Prostate gland (tissue), 2 donors: ENCODE data around the gene ADSS2.

Experiments used
- POLR2A ChIP-seq: fragments of 450-650 bp; IDR thresholded peaks from one replicate; pipeline ENCODE4 v1.6.1; 2016; ENCODE audit warnings: antibody characterized with exemption, mild to moderate bottlenecking
- POLR2AphosphoS5 ChIP-seq: sonication (generic); formaldehyde crosslinking; IDR thresholded peaks from one replicate; pipeline ENCODE4 v1.6.1; 2017; ENCODE audit warnings: antibody characterized with exemption
- TF ChIP-seq, protein P1 (sequence below), 4 experiments: fragments of 200-600 bp in 2 of 4; fragments of 450-650 bp in 2 of 4; sonication (generic) in 2 of 4; IDR thresholded peaks; 1 replicate in 3 of 4; 2 replicates in 1 of 4; pipeline ENCODE4 v1.5.1; 2016 to 2019; ENCODE audit warnings: antibody characterized with exemption in 4 of 4, mild to moderate bottlenecking in 2 of 4, moderate library complexity in 2 of 4

DNA sequence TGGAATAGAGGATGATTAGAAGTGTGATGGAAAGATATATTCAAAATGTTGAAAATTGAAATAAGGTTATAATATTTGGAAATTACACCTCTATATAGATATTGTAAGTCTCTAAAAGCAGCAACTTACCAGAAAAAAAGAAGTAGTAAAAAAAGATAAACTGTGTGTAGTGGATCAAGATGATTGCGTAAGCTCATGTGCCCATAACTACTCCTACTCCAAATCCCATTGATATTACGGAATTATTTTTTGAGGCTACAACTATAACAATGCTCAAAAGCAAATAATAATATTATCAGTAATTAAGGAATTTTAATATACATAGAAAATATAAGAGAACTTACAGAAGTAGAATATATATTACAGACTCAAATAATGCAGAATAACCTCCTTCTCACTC, 42.9 kb upstream of the ADSS2 start:
- TF ChIP-seq, protein P1, sequence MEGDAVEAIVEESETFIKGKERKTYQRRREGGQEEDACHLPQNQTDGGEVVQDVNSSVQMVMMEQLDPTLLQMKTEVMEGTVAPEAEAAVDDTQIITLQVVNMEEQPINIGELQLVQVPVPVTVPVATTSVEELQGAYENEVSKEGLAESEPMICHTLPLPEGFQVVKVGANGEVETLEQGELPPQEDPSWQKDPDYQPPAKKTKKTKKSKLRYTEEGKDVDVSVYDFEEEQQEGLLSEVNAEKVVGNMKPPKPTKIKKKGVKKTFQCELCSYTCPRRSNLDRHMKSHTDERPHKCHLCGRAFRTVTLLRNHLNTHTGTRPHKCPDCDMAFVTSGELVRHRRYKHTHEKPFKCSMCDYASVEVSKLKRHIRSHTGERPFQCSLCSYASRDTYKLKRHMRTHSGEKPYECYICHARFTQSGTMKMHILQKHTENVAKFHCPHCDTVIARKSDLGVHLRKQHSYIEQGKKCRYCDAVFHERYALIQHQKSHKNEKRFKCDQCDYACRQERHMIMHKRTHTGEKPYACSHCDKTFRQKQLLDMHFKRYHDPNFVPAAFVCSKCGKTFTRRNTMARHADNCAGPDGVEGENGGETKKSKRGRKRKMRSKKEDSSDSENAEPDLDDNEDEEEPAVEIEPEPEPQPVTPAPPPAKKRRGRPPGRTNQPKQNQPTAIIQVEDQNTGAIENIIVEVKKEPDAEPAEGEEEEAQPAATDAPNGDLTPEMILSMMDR (IDR thresholded peaks at IDR 0.05) = no peak
- TF ChIP-seq POLR2AphosphoS5 (no peak), POLR2A (no peak)
